Large intestine (tissue), 3 donors: Measurements from ENCODE around the gene CERKL. TPM values are rescaled to one million over a fixed set of nuclear protein-coding genes. Genes with fewer than 3 reads are reported as not detected.

Source experiments
- DNase-seq, 2 donors: peaks; one replicate each; pipeline versions ENCODE4 v3.0.0 to v3.0.0-alpha.2; 2013
- H3K27ac ChIP-seq: one replicate; pipeline ENCODE4 v1.5.1; 2013; ENCODE audit warnings: low read length
- H3K27me3 ChIP-seq: 2 replicates; pipeline ENCODE4 v1.6.1; 2013; ENCODE audit warnings: low read length; ENCODE audit not compliant: control insufficient read depth, insufficient read depth
- H3K36me3 ChIP-seq: 2 replicates; pipeline ENCODE4 v1.6.1; 2013; ENCODE audit warnings: low read length; ENCODE audit not compliant: control insufficient read depth, insufficient read depth
- H3K4me1 ChIP-seq: one replicate; pipeline ENCODE4 v1.6.1; 2013; ENCODE audit warnings: low read length; ENCODE audit not compliant: control insufficient read depth, insufficient read depth
- H3K4me3 ChIP-seq: one replicate; pipeline ENCODE4 v1.5.1; 2013; ENCODE audit warnings: low read length
- H3K9me3 ChIP-seq: one replicate; pipeline ENCODE4 v1.6.1; 2013; ENCODE audit warnings: mild to moderate bottlenecking, low read depth, low read length, moderate library complexity; ENCODE audit not compliant: control insufficient read depth
- WGBS: methylation state at CpG from one replicate; pipeline ENCODE4 v1.1.5; 2013; ENCODE audit warnings: low lambda C conversion rate; ENCODE audit not compliant: insufficient coverage; 5-methylcytosine and 5-hydroxymethylcytosine counted together
- polyA plus RNA-seq: library from polyadenylated mRNA; unstranded; fragments of 120-200 nt; gene quantifications from one replicate; pipeline ENCODE4 v1.2.1, GENCODE V29; 2013

CERKL gene
- polyA plus RNA-seq, 1 donor: 7.6 TPM

- DNase-seq: no peak
- H3K4me3 ChIP-seq: no peak overlapping the region
- no peaks in the 10 kb centered on the region for H3K9me3 ChIP-seq
- no peaks in the 10 kb centered on the region for H3K36me3 ChIP-seq
- WGBS: no CpG with 5 or more reads among the region's 1 CpG
- H3K4me1 ChIP-seq: no peaks in the 10 kb centered on the region
- no peak overlapping the region for H3K27ac ChIP-seq
- H3K27me3 ChIP-seq: no peaks in the 10 kb centered on the region
Observed at GRCh38 chr2:181517685-181518301, 139.1 kb downstream of the CERKL start.

- no peak overlapping the region for H3K27ac ChIP-seq
- no peaks in the 10 kb centered on the region for H3K4me1 ChIP-seq
- DNase-seq: no peak
- H3K27me3 ChIP-seq: no peaks in the 10 kb centered on the region
- H3K36me3 ChIP-seq: no peaks in the 10 kb centered on the region
- no peaks in the 10 kb centered on the region for H3K9me3 ChIP-seq
- no peak overlapping the region for H3K4me3 ChIP-seq
Observed at GRCh38 chr2:181516992-181517391, 139.9 kb downstream of the CERKL start.

GRCh38 chr2:181515719-181516118 lies 141.2 kb downstream of the CERKL start:
- no peaks in the 10 kb centered on the region for H3K9me3 ChIP-seq
- H3K27me3 ChIP-seq: no peaks in the 10 kb centered on the region
- no peak overlapping the region for H3K27ac ChIP-seq
- WGBS: 70% methylated on average over 2 of the region's 3 CpGs
- no peak for DNase-seq
- H3K4me3 ChIP-seq: no peak overlapping the region
- H3K36me3 ChIP-seq: no peaks in the 10 kb centered on the region
- H3K4me1 ChIP-seq: no peaks in the 10 kb centered on the region

GRCh38 chr2:181500201-181500600 lies 156.7 kb downstream of the CERKL start:
- 83% methylated on average over 1 of the region's 4 CpGs for WGBS

GRCh38 chr2:181499231-181499630 lies 157.7 kb downstream of the CERKL start:
- H3K9me3 ChIP-seq: no peaks in the 10 kb centered on the region
- no peaks in the 10 kb centered on the region for H3K4me1 ChIP-seq
- no peak overlapping the region for H3K4me3 ChIP-seq
- 93% methylated on average over 3 of the region's 4 CpGs for WGBS
- H3K27me3 ChIP-seq: no peaks in the 10 kb centered on the region
- H3K36me3 ChIP-seq: no peaks in the 10 kb centered on the region
- DNase-seq: no peak
- H3K27ac ChIP-seq: no peak overlapping the region

More at GRCh38 chr2:181500201-181500600, 156.7 kb downstream of the CERKL start:
- Histone ChIP-seq H3K4me3 (no peak overlapping the region), H3K9me3 (no peaks in the 10 kb centered on the region), H3K4me1 (no peaks in the 10 kb centered on the region), H3K36me3 (no peaks in the 10 kb centered on the region), H3K27ac (no peak overlapping the region), H3K27me3 (no peaks in the 10 kb centered on the region)
- no peak for DNase-seq

Other genes starting within 250 kb of the CERKL start
- 14.9 TPM for gene ITGA4, start 199.7 kb downstream of the CERKL start, polyA plus RNA-seq
- 29.9 TPM for gene NEUROD1, start 23.4 kb upstream of the CERKL start, polyA plus RNA-seq
- gene ITPRID2, start 234.6 kb upstream of the CERKL start, polyA plus RNA-seq: 111 TPM